H1 (cell line): ENCODE results near the gene TMEM200B. TPM values are rescaled to one million over a fixed set of nuclear protein-coding genes. Genes with fewer than 3 reads are reported as not detected.

Source experiments
- ASH2L ChIP-seq: fragments of 200-600, 300-600 bp; sonication (generic); IDR thresholded peaks from one replicate; pipeline ENCODE4 v1.7.1; 2017; ENCODE audit warnings: low read length
- CBX8 ChIP-seq: fragments of 300-800, 300-1000 bp; sonication (generic); IDR thresholded peaks from 2 replicates; pipeline ENCODE4 v1.7.1; 2016; ENCODE audit warnings: low read depth, low read length, borderline replicate concordance
- EZH2 ChIP-seq: fragments of 200-600 bp; sonication (generic); IDR thresholded peaks from 2 replicates; pipeline ENCODE4 v1.7.1; 2012; ENCODE audit warnings: low read depth, mild to moderate bottlenecking, moderate library complexity, low read length, inconsistent platforms; ENCODE audit not compliant: severe bottlenecking
- polyA plus RNA-seq, 7 experiments: library from polyadenylated mRNA; depleted of rRNA in 3 of 7; stranded (reverse) in 5 of 7; unstranded in 2 of 7; fragments of >200 nt in 5 of 7; fragments of 200-250 nt in 2 of 7; gene quantifications; 1 replicate in 5 of 7; 2 replicates in 1 of 7; 4 replicates in 1 of 7; pipeline versions ENCODE4 v1.2.1 to v1.2.3, GENCODE V29; 2011 to 2013; ENCODE audit warnings: missing spikeins in 2 of 7, mixed read lengths in 2 of 7
- total RNA-seq: library from RNA; stranded (reverse); fragmentation: NEBNext Ultra II Directional; extraction: Animal tissue kit (Norgen Biotek cat#: 25700); gene quantifications from 2 replicates; pipeline ENCODE4 v1.2.1, GENCODE V29; 2021

TMEM200B gene
- total and polyA plus RNA-seq, 2 of the 8 experiments (the other 6 are each of a cell fraction or from before 2014, with no cell fraction given): 4.9 to 11.0 TPM

GRCh38 chr1:29123887-29124365, at the start of gene TMEM200B (continued):
- no peak for TF ChIP-seq EZH2
- TF ChIP-seq ASH2L: no peak
- TF ChIP-seq CBX8: no peak
